Measurements from ENCODE around the gene RAB11A.

DNA sequence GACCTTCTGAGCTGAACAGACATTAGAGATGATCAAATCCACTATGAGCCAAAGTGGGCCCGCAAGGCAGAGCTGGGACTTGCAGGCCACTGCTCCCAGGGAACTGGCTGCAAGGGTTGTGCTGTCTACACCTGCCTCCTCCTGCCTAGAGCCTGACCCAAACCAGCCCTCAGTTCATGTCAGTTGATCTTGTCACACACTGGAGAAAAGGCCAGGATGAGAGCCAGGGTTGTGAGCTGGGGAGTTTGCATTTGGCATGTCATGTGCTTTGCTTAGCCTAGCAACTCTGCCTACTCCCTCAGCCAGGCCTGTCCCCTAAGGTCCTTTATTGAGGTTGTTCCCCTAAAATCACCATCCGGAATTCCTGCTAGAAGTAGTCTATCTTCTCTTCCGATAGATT, 67.8 kb downstream of the RAB11A start:
- TF ChIP-seq, protein P1, sequence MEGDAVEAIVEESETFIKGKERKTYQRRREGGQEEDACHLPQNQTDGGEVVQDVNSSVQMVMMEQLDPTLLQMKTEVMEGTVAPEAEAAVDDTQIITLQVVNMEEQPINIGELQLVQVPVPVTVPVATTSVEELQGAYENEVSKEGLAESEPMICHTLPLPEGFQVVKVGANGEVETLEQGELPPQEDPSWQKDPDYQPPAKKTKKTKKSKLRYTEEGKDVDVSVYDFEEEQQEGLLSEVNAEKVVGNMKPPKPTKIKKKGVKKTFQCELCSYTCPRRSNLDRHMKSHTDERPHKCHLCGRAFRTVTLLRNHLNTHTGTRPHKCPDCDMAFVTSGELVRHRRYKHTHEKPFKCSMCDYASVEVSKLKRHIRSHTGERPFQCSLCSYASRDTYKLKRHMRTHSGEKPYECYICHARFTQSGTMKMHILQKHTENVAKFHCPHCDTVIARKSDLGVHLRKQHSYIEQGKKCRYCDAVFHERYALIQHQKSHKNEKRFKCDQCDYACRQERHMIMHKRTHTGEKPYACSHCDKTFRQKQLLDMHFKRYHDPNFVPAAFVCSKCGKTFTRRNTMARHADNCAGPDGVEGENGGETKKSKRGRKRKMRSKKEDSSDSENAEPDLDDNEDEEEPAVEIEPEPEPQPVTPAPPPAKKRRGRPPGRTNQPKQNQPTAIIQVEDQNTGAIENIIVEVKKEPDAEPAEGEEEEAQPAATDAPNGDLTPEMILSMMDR (IDR thresholded peaks at IDR 0.05), result no peak
- TF ChIP-seq POLR2AphosphoS5 (IDR thresholded peaks at IDR 0.05) (no peak), POLR2A (IDR thresholded peaks at IDR 0.05) (no peak)
